T-helper 17 cell (primary cell): ENCODE results near the gene CAMSAP1. TPM values are rescaled to one million over a fixed set of nuclear protein-coding genes. Genes with fewer than 3 reads are reported as not detected.

Source experiments
- ATAC-seq: fragments of 150-1000 bp; cut with Tn5 transposase; 2 replicates; pipeline ENCODE4 v1.10.0; 2021; ENCODE audit warnings: mild to moderate bottlenecking, moderate library complexity
- DNase-seq, 3 donors: peaks; one replicate each; pipeline versions ENCODE4 v3.0.0 to v3.0.0-alpha.2; 2020 to 2021
- H3K9me3 ChIP-seq: one replicate; pipeline ENCODE4 v1.7.0; 2013; ENCODE audit warnings: low read length, mild to moderate bottlenecking; ENCODE audit not compliant: control insufficient read depth, poor library complexity, severe bottlenecking
- H3K27ac Mint-ChIP-seq: one replicate; pipeline ENCODE4 v1.8.0; 2022; ENCODE audit warnings: mild to moderate bottlenecking, moderate library complexity, mixed read lengths
- H3K27me3 Mint-ChIP-seq: one replicate; pipeline ENCODE4 v1.8.0; 2022; ENCODE audit warnings: mixed read lengths
- H3K36me3 Mint-ChIP-seq: one replicate; pipeline ENCODE4 v1.8.0; 2022; ENCODE audit warnings: low read depth, mixed read lengths
- H3K4me1 Mint-ChIP-seq: one replicate; pipeline ENCODE4 v1.8.0; 2022; ENCODE audit warnings: mild to moderate bottlenecking, mixed read lengths
- H3K4me3 Mint-ChIP-seq: one replicate; pipeline ENCODE4 v1.8.0; 2022; ENCODE audit warnings: mild to moderate bottlenecking, moderate library complexity, mixed read lengths
- total RNA-seq, 4 donors: library from RNA in 2 of 4; stranded (reverse) in 2 of 4; gene quantifications; one replicate each; pipeline ENCODE4 v1.2.3 and lab custom pipeline; 2022 to 2026

CAMSAP1 gene
- total RNA-seq, 2 donors from 2014 or later: 32.6 to 39.3 TPM

DNA sequence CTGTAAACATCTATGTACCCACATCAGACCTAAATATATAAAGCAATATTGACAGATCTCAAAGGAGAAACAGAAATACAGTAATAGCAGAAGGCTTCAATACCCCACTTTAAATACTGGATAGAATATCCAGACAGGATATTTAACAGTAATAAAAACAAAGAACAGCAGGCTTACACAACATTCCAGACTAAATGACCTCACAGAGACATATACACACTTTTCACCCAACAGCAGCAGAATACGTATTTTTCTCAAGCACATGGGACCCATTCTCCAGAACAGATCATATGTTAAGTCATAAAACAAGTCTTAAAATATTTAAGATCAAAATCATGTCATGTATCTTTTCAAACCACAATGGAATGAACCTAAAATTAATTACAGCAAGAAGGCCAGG, 76.8 kb downstream of the CAMSAP1 start:
- peaks cover 2% of the 10 kb centered on the region for H3K36me3 Mint-ChIP-seq
- ATAC-seq (no peak), DNase-seq (no peak)
- H3K4me3 Mint-ChIP-seq: no peak overlapping the region
- H3K27ac Mint-ChIP-seq: peak overlapping the region; percentile 2
- no peaks in the 10 kb centered on the region for H3K9me3 ChIP-seq
- H3K27me3 Mint-ChIP-seq: no peaks in the 10 kb centered on the region
- H3K4me1 Mint-ChIP-seq: peaks cover 5% of the 10 kb centered on the region

DNA sequence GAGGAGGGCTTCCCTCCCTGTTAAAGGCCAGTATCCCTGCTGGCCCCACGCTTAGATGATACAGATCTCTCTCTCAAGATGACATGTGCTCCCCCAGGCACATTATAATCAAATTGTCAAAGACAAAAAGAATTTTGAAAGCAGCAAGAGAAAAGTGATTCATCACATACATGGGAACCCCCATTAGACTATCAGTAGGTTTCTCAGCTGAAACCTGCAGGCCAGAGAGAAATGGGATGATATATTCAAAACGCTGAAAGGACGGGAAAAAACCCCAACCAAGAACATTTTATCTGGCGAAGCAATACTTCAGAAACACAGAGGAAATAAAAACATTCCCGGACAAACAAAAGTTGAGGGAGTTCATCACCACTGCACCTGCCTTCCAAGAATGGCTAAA, 78.7 kb downstream of the CAMSAP1 start:
- Mint-ChIP-seq H3K4me1 (peaks cover 10% of the 10 kb centered on the region), H3K36me3 (peaks cover 5% of the 10 kb centered on the region)

DNA sequence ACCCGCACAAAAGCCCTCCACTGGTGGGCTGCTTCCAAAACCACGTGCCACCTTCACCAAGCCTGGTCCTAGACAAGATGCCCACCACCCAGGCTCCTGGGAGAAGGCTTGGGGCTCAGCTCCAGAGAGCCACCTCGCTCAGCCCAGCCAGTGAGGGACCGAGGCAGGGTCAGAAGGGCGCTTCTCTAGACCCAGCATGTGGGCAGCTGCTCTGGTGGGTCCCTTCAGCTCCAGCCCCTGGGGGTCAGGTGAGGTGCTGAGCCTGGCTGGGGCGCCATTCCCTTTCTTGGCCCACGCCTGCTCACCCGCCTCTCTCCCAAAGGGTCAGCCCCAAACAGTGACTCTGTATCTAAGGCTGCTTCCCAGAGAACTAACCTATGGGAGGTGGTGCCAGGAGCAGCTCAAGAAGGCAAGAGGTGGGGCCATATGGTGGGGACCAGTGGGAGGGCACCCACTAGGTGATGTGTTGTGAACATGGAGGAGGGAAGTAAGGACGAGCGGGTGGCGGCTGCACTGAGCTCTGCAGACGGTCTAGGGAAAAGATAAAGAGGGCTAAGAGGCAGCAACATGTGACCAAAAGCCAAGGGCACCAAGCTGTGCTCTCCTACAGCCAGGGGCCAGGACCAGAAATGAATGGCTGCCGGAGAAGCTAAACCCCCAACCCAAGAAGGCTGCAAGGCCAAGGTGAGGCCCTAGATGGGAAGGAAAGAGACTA, 79.3 kb downstream of the CAMSAP1 start:
- no peaks in the 10 kb centered on the region for H3K9me3 ChIP-seq
- DNase-seq: no peak
- Mint-ChIP-seq H3K27ac (no peak overlapping the region), H3K4me1 (peaks cover 10% of the 10 kb centered on the region), H3K27me3 (no peaks in the 10 kb centered on the region), H3K4me3 (no peak overlapping the region), H3K36me3 (peaks cover 7% of the 10 kb centered on the region)
- ATAC-seq: no peak

More for the DNA sequence above, 78.7 kb downstream of the CAMSAP1 start:
- Mint-ChIP-seq H3K27me3 (no peaks in the 10 kb centered on the region), H3K4me3 (no peak overlapping the region), H3K27ac (no peak overlapping the region)
- ATAC-seq (no peak), DNase-seq (no peak)
- no peaks in the 10 kb centered on the region for H3K9me3 ChIP-seq

DNA sequence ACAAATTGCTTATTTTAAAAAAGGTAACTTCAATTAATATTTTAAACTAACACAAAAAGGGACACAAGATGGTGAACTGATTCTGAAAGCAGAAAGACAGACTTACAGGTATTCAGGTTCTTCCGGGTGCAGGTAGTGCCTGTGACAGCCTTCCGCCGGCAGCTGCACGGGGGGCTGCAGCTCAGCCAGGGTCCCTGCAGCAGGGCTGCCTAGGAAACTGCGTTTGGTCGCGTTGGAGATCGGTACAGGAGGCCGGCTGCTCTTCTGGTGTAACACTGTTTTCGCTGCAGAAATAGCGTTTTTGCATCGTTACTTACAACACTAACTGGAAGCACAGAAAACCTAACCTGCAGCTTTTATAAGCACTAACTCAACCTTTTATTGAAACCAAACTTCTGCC, 80.0 kb downstream of the CAMSAP1 start:
- Mint-ChIP-seq H3K4me1 (peaks cover 10% of the 10 kb centered on the region), H3K27ac (peak overlapping the region; percentile 67), H3K4me3 (no peak overlapping the region), H3K27me3 (no peaks in the 10 kb centered on the region), H3K36me3 (peaks cover 12% of the 10 kb centered on the region)
- DNase-seq: no peak
- ATAC-seq: no peak
- H3K9me3 ChIP-seq: no peaks in the 10 kb centered on the region

DNA sequence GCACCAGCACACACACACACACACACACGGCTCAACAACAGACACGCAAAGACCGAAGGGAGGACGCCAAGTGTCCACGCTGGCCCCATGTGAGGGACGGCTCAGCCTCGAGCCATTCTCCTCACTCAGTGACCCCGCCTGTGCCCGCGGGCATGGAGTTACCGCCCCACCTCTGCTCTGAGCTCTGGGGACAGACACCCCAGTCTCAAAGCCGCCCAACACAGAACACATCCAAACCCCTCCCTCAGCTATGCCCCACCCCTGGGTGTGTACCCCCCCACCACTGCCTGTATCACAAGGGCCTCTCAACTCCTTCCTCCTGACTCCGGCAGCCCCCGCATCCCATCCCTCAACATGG, 81.2 kb downstream of the CAMSAP1 start:
- Mint-ChIP-seq H3K4me3 (no peak overlapping the region), H3K27ac (peak overlapping the region; percentile 67), H3K4me1 (peaks cover 13% of the 10 kb centered on the region), H3K27me3 (no peaks in the 10 kb centered on the region), H3K36me3 (peaks cover 14% of the 10 kb centered on the region)
- ATAC-seq: no peak
- DNase-seq: no peak
- H3K9me3 ChIP-seq: no peaks in the 10 kb centered on the region

DNA sequence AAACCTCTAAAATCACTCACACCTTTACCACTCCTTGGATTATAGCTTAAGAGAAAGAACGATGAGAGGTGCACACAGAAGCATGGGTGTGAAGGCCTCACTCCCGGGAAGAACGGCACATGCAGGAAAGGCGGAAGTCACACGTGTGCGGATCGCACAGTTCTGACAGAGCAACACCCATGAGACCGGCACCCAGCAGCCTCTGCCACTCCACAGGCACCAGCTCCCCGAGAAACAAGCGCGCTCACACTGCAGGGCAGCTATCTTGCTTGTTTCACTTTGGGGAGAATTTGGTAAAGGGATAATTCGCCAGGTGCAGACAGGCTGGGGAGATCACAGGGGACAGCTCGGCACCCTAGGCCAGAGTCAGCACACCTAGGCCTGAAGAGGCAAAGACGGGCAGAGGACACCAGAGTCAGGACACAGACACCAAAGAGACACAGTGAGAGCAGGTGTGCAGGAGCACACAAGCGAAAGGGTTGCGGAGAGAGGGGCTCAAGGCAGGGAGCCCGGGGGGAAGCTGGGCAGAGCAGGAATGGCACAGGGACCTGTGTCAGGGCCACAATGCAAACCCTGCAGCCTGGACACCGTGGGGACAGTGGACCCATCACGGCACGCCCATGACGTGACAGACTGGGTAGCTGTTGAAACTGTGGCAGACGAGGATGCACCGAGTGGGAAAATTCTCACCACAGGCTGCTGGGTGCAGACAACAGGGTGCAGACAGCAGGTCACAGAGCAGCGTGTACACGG, 81.7 kb downstream of the CAMSAP1 start:
- Mint-ChIP-seq H3K4me1 (peaks cover 13% of the 10 kb centered on the region), H3K27ac (peak overlapping the region; percentile 83), H3K4me3 (no peak overlapping the region), H3K27me3 (no peaks in the 10 kb centered on the region), H3K36me3 (peaks cover 14% of the 10 kb centered on the region)
- ATAC-seq: no peak
- DNase-seq: no peak
- H3K9me3 ChIP-seq: no peaks in the 10 kb centered on the region

DNA sequence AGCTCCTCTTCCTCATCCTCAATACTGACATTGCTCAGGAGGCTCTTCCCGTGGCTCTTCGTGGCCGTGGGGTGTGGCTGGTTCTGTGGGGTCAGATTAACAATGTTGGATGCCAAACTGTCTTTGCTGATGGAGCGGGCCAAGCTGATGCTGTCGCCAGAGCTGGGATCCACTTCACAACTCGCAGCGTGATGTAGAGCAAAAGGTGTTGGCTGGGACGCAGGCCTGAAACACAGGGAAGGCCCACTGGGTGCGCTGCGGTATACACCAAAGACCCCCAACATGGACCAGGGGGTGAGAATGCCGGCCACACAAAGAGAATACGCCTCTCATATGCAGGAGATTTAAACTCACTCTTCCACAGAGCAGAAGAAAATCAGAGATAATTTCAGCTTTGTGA, 84.3 kb downstream of the CAMSAP1 start:
- DNase-seq (no peak), ATAC-seq (no peak)
- Mint-ChIP-seq H3K4me3 (no peak overlapping the region), H3K4me1 (peaks cover 13% of the 10 kb centered on the region), H3K27ac (no peak overlapping the region), H3K36me3 (peaks cover 12% of the 10 kb centered on the region), H3K27me3 (no peaks in the 10 kb centered on the region)
- H3K9me3 ChIP-seq: no peaks in the 10 kb centered on the region

DNA sequence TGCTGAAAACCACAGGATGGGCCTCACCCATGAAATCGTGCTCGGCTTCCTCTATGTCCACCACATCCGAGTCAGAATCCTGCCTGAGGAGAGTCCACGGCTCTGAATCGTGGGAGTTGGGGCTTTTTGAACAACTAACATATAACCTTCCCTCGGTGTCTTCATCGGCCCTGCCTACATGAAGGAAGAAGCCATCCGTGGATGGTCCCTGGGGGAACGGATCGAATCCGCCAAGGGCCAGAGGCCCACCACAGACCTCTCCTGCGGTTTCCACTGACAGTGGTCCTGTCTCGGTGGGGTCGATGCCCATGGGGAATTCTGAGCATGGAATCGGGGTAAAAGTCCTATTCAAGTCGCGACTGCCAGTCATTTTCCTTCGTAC, 85.0 kb downstream of the CAMSAP1 start:
- Mint-ChIP-seq H3K27me3 (no peaks in the 10 kb centered on the region), H3K36me3 (peaks cover 12% of the 10 kb centered on the region), H3K4me1 (peaks cover 13% of the 10 kb centered on the region), H3K4me3 (no peak overlapping the region), H3K27ac (no peak overlapping the region)
- ATAC-seq (no peak), DNase-seq (no peak)
- no peaks in the 10 kb centered on the region for H3K9me3 ChIP-seq

DNA sequence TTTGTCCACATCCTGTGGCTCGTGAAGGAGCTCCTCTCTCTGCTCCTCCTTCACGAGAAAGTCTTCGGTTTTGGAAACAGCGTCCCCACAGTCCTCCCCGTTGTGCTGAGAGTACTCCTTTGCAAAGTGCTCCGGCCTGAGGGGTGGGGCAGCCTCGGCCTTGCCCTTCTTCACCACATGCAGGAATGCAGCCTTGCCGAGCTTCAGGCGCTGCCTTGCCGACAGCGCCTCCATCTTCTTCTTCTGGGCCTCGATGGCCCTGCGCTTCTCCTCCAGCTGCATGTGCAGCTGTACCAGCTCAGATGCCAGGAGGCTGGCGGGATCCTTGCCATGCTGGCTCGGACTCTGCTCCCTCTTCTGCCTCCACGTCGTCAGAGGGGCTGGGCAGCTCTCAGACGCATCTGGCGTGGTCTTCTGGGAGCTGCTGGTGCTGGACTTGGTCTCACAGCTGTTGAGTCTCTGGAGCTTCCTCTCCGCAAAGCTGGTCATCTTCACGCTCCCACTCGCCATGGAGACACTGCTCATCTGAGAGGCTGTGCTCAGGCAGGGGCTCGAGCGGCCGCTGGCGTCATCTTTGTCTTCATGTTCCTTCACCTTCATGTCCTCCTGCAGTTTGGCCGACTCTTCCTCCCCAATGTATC, 85.5 kb downstream of the CAMSAP1 start:
- Mint-ChIP-seq H3K4me1 (peaks cover 13% of the 10 kb centered on the region), H3K27me3 (no peaks in the 10 kb centered on the region), H3K36me3 (peaks cover 12% of the 10 kb centered on the region), H3K27ac (no peak overlapping the region), H3K4me3 (no peak overlapping the region)
- no peak for ATAC-seq
- H3K9me3 ChIP-seq: no peaks in the 10 kb centered on the region
- DNase-seq: no peak

DNA sequence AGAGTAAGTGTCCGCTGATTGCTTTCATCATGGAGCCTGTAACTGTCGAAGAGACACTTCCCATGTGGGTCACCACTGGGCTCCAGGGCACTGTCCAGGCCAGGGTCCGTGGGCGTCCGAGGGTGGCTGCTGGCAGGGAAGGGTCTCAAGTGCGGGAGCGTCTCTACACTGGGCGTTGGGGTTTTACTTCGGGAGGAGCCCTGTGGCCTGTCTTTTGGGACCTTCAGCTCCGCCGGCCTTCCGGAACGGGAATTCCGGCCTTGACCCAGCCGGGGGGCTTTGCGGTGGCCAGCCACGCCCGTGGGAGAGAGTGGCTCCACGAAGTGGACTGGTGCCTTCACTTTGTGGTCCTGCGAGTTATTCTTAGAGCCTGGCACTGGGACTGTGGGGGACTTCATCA, 86.2 kb downstream of the CAMSAP1 start:
- H3K4me1 Mint-ChIP-seq: peaks cover 10% of the 10 kb centered on the region
- no peak for ATAC-seq
- H3K27me3 Mint-ChIP-seq: no peaks in the 10 kb centered on the region
- H3K27ac Mint-ChIP-seq: peak overlapping the region; percentile 21
- H3K9me3 ChIP-seq: no peaks in the 10 kb centered on the region
- no peak overlapping the region for H3K4me3 Mint-ChIP-seq
- DNase-seq: no peak
- H3K36me3 Mint-ChIP-seq: peaks cover 14% of the 10 kb centered on the region

DNA sequence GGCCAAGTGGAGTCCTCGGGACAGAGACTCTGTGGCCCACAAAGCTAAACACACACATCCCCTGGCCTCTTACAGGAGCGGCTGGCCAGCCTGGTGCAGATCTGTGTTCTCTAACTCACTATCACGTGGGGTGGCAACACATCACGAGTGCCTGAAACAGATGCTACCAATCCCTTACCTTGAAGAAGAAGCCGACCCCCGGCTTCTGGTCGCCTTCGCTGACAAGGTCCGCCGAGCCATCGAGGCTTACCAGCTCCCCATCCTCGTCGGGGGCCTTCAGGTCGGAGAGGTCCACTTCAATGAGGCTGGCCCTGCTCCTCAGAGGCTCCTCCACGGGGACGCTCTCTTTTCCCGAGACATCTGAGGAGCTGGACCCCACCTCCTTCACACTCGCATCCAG, 86.7 kb downstream of the CAMSAP1 start:
- DNase-seq: no peak
- no peaks in the 10 kb centered on the region for H3K27me3 Mint-ChIP-seq
- peak overlapping the region; percentile 21 for H3K27ac Mint-ChIP-seq
- no peak overlapping the region for H3K4me3 Mint-ChIP-seq
- H3K36me3 Mint-ChIP-seq: peaks cover 14% of the 10 kb centered on the region
- no peaks in the 10 kb centered on the region for H3K9me3 ChIP-seq
- H3K4me1 Mint-ChIP-seq: peaks cover 13% of the 10 kb centered on the region
- ATAC-seq: no peak

DNA sequence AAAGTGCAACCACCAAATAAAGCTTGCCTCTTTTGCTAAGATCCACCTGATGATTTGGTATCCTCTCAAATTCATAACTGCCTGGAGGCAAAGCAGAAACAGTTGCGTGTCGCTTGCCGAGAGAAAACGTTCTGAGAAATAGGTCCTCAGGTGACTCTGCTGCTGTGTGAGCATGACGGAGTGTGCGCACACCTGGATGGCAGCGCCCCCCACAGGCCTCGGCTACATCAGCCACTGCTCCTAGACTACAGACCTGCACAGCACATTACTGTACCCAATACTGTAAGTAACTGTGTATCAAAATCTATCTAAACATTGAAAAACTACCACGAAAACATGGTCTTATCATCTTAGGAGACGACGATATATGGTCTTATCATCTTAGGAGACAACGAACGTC, 87.4 kb downstream of the CAMSAP1 start:
- Mint-ChIP-seq H3K4me1 (peaks cover 6% of the 10 kb centered on the region), H3K27ac (no peak overlapping the region), H3K4me3 (no peak overlapping the region), H3K36me3 (peaks cover 13% of the 10 kb centered on the region), H3K27me3 (no peaks in the 10 kb centered on the region)
- no peak for ATAC-seq
- no peaks in the 10 kb centered on the region for H3K9me3 ChIP-seq
- DNase-seq: no peak

DNA sequence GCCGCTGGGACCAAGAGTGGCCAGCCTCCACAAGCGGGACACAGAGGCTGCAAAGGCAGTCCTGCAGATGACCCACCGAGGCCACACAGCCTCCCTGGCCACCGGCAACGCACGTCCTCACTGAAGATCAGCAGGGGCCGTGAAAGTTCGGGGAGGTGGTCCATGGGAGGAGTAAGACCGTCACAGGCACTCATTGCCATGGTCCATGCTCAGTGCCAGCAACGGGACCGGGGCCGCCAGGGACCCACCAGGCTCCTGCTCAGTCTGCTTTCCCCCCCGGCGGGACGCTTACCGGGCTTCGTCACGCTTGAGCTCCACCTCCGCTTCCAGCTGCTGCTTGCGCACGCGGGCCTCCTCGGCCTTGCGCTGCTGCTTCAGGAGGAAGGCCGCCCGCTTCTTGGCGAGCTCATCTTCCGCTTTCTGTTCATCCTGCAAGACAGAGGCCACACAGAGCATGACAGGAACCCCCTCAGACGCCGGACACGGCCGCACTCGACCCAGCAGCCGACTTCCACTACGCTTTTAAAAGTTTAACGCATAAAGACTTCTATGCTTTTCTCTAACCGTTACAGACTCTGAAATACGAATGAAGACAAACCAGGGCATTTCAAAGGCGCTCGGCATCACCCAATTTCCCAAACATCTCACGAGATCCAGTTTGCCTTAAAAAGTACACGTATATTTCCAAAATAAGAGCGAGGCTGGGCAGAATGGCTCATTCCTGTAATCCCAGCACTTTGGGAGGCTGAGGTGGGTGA, 88.4 kb downstream of the CAMSAP1 start:
- no peak for DNase-seq
- Mint-ChIP-seq H3K4me3 (no peak overlapping the region), H3K4me1 (peaks cover 8% of the 10 kb centered on the region), H3K36me3 (peaks cover 15% of the 10 kb centered on the region), H3K27ac (no peak overlapping the region), H3K27me3 (no peaks in the 10 kb centered on the region)
- no peaks in the 10 kb centered on the region for H3K9me3 ChIP-seq
- ATAC-seq: no peak
